Ectodermal cell (in vitro differentiated cells): Measurements from ENCODE around the gene SULF2.

ENCODE experiments used
- H3K27ac ChIP-seq: 2 replicates; pipeline ENCODE4 v1.7.0; 2013; ENCODE audit warnings: mild to moderate bottlenecking, low read depth, low read length; ENCODE audit not compliant: insufficient read depth, poor library complexity, severe bottlenecking
- H3K27me3 ChIP-seq: 2 replicates; pipeline ENCODE4 v1.7.0; 2013; ENCODE audit warnings: mild to moderate bottlenecking, low read length; ENCODE audit not compliant: insufficient read depth, control insufficient read depth, poor library complexity, severe bottlenecking
- H3K36me3 ChIP-seq: one replicate; pipeline ENCODE4 v1.7.0; 2013; ENCODE audit warnings: low read length; ENCODE audit not compliant: control insufficient read depth, insufficient read depth
- H3K4me1 ChIP-seq: one replicate; pipeline ENCODE4 v1.7.0; 2013; ENCODE audit warnings: low read length; ENCODE audit not compliant: control insufficient read depth, insufficient read depth
- H3K4me3 ChIP-seq: 2 replicates; pipeline ENCODE4 v1.7.0; 2013; ENCODE audit warnings: low read depth, low read length, control low read depth; ENCODE audit not compliant: insufficient read depth
- H3K9me3 ChIP-seq: 2 replicates; pipeline ENCODE4 v1.7.0; 2013; ENCODE audit warnings: mild to moderate bottlenecking, low read length, moderate library complexity; ENCODE audit not compliant: control insufficient read depth
- WGBS, 2 experiments: methylation state at CpG; one replicate each; pipeline ENCODE4 v1.1.7; 2013; ENCODE audit warnings: missing lambda C conversion rate in 2 of 2; 5-methylcytosine and 5-hydroxymethylcytosine counted together

SULF2 gene

DNA sequence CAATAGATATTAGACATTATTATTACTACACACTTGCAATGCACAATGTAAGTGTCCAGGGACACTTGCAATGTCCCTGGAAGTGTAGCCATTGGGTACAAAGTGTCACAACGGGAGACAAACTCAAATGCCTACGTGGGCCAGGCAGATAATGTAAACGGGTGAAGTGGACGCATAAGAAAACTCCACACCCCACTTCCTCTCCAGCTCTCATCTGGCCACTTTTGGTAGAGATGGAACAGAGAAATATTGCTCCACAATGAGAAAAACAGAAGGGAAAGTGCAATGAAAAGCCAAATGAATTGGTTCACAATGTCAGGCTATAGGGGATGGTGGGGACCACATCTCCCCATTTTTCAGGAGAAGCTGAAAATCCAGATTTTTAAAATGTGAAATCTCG, 9.4 kb downstream of the SULF2 start:
- no peaks in the 10 kb centered on the region for H3K36me3 ChIP-seq
- no peak overlapping the region for H3K27ac ChIP-seq
- no peaks in the 10 kb centered on the region for H3K9me3 ChIP-seq
- H3K4me1 ChIP-seq, result peaks cover 5% of the 10 kb centered on the region
- no peak overlapping the region for H3K4me3 ChIP-seq
- H3K27me3 ChIP-seq, result no peaks in the 10 kb centered on the region
- 94 to 97% methylated on average over 3 to 5 of the region's 5 CpGs for WGBS, 2 experiments

DNA sequence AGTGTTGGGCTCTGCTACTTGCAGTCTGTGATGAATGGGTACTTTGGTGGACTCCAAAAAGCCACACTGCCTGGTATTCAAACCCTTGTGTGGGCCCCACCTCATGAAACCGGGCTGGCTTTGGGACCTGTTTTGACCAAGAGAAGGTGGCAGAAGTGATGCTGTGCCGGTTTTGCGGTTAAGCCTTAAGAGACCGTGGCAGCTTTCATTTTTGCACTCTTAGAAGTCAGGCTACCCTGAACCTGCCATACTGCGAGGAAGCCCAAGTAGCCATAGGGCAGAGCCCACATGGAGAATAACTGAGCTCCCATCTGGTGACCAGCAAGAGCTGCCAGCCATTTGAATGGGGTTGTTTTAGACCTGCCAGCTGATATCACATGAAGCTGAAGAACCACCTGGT, 10.2 kb downstream of the SULF2 start:
- WGBS, 2 experiments, result 95 to 98% methylated on average over 5 of the region's 5 CpGs
- peaks cover 5% of the 10 kb centered on the region for H3K4me1 ChIP-seq
- no peak overlapping the region for H3K27ac ChIP-seq
- H3K27me3 ChIP-seq, result no peaks in the 10 kb centered on the region
- H3K4me3 ChIP-seq, result no peak overlapping the region
- H3K9me3 ChIP-seq, result no peaks in the 10 kb centered on the region
- H3K36me3 ChIP-seq, result no peaks in the 10 kb centered on the region

DNA sequence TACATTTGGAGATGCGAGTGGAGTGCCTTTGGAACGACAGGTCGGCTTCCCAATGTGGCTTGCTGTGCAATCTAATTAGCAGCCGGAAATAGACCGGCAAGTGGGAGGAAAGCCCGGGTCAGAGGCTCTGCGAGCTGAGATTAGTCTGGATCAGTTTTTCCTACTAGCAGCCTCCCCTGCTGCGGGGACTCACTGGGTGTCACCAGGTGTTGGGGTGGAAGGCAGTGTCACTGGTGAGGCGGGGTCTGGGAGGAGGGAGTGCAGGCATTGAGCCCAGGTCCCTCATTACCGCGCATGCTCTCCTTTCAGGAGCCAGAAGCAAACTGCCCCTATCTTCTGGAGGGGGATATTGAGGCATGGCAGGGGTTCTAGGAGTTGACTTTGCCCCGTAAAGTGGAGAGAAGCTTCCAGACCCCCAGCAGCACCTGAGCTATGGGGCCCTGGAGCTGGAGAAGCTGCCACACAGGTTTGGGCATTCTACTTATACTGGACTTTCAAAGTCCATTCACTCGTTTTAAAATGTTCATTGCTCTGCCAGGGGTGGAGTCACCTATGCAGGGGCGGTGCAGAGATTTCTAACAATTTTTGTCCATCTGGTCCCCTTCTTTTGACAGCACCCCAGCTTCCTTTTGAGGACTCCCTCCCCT, 11.0 kb downstream of the SULF2 start:
- no peak overlapping the region for H3K4me3 ChIP-seq
- H3K27ac ChIP-seq, result no peak overlapping the region
- 79% methylated on average over 14 of the region's 14 CpGs for WGBS, 2 experiments
- peaks cover 5% of the 10 kb centered on the region for H3K4me1 ChIP-seq
- H3K36me3 ChIP-seq, result no peaks in the 10 kb centered on the region
- H3K9me3 ChIP-seq, result no peaks in the 10 kb centered on the region
- no peaks in the 10 kb centered on the region for H3K27me3 ChIP-seq

DNA sequence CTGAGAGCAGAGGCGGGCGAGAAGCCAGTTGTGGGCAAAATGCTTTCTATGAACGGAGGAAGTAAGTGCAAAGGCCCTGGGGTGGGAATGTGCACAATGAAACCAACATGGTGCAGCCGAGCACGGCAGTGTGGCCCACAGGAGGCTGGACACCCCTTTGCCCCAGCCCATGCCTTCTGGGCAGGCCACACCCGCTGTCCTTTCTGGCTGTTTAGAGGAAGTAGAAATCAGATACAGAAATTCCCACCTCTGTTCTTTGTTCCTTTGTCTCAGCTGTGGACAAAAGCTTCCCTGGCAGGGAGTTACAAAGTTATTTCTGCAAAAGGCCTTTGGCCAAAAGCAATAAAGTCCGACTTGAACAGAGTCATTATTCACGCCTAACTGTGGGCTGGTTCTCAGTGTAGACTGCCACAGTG, 11.9 kb downstream of the SULF2 start:
- 90 to 91% methylated on average over 8 of the region's 8 CpGs for WGBS, 2 experiments

DNA sequence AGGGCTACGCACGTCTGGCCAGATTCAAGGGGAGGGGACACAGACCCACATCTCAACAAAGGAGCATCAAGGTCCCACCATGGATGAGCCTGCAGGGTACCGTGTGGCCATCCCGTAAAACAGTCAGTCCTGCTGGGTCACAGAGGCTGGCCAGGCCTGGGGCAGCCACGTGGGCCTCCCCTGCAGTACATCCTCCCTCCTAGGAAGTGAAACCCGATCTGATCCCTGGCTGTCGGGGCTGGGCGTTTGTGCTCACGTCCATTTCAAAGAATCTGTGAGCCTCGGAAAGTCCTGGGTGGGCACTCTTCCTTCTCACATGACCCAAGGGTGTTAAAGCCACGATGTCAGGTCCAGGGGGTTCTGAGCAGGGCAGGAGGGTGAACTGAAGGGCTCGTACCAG, 14.3 kb downstream of the SULF2 start:
- Histone ChIP-seq H3K9me3 (no peaks in the 10 kb centered on the region), H3K36me3 (no peaks in the 10 kb centered on the region), H3K4me3 (no peak overlapping the region), H3K27ac (no peak overlapping the region), H3K27me3 (no peaks in the 10 kb centered on the region), H3K4me1 (peaks cover 9% of the 10 kb centered on the region)
- 66 to 71% methylated on average over 12 of the region's 12 CpGs for WGBS, 2 experiments

More for the DNA sequence above, 11.9 kb downstream of the SULF2 start:
- H3K36me3 ChIP-seq, result no peaks in the 10 kb centered on the region
- H3K27ac ChIP-seq, result no peak overlapping the region
- no peak overlapping the region for H3K4me3 ChIP-seq
- peaks cover 5% of the 10 kb centered on the region for H3K4me1 ChIP-seq
- no peaks in the 10 kb centered on the region for H3K9me3 ChIP-seq
- H3K27me3 ChIP-seq, result no peaks in the 10 kb centered on the region

DNA sequence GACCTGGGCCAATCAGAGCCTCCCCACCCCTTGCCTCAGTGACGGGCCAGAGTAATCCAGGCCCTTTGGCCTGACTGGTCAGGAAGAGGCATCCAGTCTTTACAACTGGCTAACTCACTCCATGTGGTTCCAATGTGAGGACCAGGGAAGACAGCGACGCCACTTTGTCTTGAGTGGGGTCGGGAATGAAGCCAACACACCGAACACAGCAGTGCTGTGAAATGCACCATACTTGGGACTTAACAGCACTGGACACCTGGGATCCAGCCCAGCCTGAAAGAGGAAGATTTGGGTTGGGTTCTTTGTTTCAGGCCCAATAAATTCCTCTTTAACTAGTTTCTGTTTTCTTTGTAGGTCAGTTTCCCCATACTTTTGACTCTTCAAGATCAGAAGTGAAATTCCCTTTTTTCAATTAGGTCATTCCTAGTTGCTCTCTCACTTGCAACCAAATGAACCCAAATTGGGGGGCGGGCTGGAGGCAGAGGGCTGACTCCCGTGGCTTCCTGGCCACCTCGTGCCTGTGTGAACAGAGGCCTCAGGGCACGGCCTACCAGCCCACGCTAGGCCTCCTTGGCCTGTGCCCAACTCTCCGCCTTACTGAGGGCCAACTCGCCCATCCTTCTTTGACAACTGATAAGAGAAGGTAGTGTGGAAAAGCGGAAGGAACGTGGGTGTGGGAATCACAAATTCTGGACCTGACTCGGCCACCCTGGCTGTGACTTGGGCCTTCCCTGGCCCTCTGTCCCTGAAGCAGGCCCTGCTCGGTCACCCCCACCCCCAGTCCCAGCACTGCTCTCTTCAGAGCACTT, 17.1 kb downstream of the SULF2 start:
- no peaks in the 10 kb centered on the region for H3K36me3 ChIP-seq
- no peaks in the 10 kb centered on the region for H3K9me3 ChIP-seq

DNA sequence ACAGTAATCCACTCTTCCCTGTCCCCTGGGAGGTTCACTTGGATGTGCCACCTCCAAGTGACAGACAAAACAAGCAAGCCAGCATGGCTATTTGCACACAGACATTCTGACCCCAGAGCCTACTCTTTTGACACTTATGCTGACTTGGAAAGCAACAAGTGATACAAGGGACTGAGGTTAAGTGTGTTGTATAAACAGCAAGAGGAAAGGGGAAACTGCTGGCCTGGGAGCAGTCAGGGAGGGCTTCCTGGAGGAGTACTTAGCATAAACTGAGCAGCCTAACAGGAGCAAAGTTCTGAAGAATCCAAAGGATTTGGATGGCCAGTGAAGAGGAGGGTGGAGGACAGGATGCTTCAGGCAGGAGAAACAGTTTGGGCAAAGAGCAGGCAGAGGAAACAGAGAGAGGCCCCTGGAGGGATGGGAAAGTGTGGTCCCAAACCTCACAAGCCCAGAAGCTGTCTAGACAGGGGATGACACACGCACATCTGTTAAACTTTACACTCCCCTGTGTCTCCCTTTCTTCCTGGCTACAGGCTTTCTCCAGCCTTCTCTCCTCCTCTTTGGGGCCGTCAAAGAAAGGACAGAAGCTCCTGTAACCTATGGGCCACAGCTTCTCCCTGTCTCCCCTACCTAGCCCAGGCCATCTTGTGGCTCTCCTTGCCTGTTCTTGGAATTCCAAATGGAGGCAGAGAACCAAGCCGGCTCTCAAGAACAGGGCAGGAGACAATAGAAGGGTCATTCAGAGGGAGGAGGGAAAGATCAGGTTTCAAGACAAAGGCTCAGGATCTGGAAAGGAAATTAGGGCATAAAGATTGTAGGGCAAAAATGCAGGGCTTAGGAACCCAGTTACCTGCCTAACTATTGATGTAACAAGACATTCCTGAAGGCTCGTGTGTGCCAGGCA, 19.3 kb downstream of the SULF2 start:
- H3K27me3 ChIP-seq, result no peaks in the 10 kb centered on the region
- no peaks in the 10 kb centered on the region for H3K9me3 ChIP-seq
- WGBS, 2 experiments, result 55 to 57% methylated on average over 4 of the region's 4 CpGs
- H3K4me1 ChIP-seq, result peaks cover 3% of the 10 kb centered on the region
- no peaks in the 10 kb centered on the region for H3K36me3 ChIP-seq
- H3K27ac ChIP-seq, result peak overlapping the region; percentile 41
- H3K4me3 ChIP-seq, result no peak overlapping the region

More for the DNA sequence above, 17.1 kb downstream of the SULF2 start:
- Histone ChIP-seq H3K4me1 (peaks cover 3% of the 10 kb centered on the region), H3K27ac (no peak overlapping the region), H3K4me3 (no peak overlapping the region), H3K27me3 (no peaks in the 10 kb centered on the region)
- 93 to 94% methylated on average over 16 of the region's 16 CpGs for WGBS, 2 experiments

DNA sequence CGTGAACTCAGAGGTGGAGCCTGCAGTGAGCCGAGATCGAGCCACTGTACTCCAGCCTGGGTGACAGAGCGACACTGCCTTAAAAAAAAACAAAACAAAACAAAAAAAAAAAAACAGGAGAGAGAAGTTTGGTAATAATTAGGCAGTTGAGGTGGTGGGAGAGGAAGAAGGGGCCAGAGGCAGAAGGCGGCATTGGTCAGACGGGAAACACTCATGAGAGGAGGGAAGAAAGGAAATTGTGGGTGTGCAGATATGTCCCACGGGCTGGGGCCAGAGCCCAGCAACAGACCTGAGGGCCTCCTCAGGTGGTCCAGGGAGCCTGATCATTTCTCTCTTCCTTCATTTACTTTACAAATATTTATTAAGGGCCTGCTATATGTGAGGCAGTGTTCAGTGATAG, 20.0 kb downstream of the SULF2 start:
- Histone ChIP-seq H3K4me3 (no peak overlapping the region), H3K27ac (no peak overlapping the region), H3K4me1 (peaks cover 6% of the 10 kb centered on the region), H3K36me3 (no peaks in the 10 kb centered on the region), H3K27me3 (no peaks in the 10 kb centered on the region), H3K9me3 (no peaks in the 10 kb centered on the region)
- whole genome bisulfite sequencing, 2 experiments, result 87 to 95% methylated on average over 6 to 7 of the region's 7 CpGs

DNA sequence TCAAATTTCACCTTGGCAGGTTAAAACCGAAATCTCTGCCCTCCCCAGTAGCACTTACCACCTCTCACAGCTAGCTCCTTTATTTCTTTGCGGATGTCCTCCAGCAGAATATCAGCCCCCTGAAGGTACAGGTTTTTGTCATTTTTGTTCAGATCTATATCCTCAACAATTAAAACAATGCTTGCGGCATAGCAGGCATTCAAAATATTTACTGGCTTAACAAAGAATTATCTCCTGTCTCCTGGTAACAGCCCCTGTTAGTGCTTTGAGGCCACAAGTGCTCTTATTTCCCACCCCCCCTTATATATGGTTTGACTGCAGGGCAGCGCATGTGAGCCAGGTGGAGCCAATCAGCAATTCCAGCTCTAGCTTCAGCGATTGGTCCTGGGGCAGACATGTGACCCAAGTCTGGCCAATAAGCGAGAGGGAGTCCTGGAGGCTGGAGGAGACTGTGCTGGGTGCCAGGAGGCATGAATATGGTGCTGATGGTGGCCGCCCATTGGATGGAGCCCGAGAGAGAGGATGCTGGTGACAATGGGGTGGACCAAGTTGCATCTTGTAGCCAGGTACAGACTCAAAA, 21.0 kb downstream of the SULF2 start:
- Histone ChIP-seq H3K27ac (no peak overlapping the region), H3K36me3 (no peaks in the 10 kb centered on the region), H3K4me3 (no peak overlapping the region), H3K4me1 (peaks cover 9% of the 10 kb centered on the region), H3K27me3 (no peaks in the 10 kb centered on the region), H3K9me3 (no peaks in the 10 kb centered on the region)
- 95 to 97% methylated on average over 8 of the region's 8 CpGs for WGBS, 2 experiments
